ENCODE data around the gene STRAP.
A peak's percentile ranks its signal among the peaks of the same experiment; 100 is the strongest.
"Not testable (repeated sequence)": the region's sequence is repeated elsewhere in the genome, so short reads cannot be mapped to it uniquely, and the experiment has no call there.

STRAP gene

DNA sequence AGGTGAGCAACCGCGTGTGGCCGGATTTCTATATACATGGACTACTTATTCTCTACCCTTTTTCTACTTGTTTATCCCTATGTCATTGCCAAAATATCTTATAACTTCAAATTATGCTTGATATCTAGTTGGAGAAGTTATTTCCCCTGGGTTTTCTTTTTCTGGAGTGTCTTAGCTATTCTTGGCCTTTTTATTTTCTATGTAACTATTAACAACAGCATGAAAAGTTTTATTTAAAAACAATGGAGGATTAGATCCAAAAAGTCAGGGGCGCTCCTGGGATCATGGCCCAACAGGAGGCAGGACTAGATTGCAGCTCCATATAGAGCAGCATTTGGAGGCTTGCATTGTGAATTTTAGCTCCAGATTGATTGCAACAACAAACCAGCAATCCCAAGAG, 8.6 kb upstream of the STRAP start:
- DNase-seq, result no peak

- DNase-seq, result not testable (repeated sequence)
These were observed 7.5 kb upstream of the STRAP start for GRCh38 chr12:15874556-15875145.

- DNase-seq, result no peak
These were observed 6.3 kb upstream of the STRAP start for GRCh38 chr12:15875863-15876262.

DNA sequence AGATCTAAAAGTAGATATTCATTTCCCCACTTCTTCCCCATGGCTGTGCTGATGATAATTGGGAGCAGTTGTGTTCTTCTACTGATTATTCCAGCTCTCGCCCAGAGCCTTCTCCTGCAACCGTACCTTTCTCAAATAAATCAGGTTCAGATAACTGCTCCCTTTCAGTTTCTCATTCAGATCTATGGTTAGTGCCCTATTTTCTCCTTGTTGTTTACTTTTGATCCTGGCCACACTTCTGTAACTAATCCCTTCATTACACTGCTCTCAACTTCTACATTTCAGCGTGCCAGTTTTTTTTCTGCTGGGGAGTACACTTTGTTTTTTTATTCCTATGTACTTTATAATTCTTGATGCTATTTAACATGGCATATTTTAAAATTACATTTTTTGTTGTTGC, 2.8 kb upstream of the STRAP start:
- no peak for DNase-seq

DNA sequence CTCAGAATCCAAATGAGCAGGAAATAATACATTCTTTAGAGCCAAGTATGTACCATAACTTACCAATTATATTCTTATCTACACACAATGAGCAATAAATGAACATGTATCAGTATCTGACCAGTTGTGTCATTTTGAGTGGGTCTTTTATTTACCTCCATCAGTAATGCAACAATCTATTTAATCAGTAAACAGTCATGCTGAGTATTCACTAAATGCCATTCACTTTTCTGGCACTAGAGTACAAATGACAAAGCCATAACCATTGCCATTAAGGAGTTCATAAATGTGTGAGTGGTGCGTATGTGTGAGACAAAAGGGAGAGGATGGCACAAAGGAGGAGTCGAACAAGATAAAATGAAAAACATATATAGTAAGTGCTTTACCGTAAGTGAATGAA, 1.5 kb upstream of the STRAP start:
- no peak for DNase-seq

- no peak for DNase-seq
These were observed 1.3 kb downstream of the STRAP start for GRCh38 chr12:15883536-15883935.

GRCh38 chr12:15886372-15887042, 4.3 kb downstream of the STRAP start:
- DNase-seq, result no peak

GRCh38 chr12:15887043-15887817, 5.0 kb downstream of the STRAP start:
- DNase-seq, result no peak

DNA sequence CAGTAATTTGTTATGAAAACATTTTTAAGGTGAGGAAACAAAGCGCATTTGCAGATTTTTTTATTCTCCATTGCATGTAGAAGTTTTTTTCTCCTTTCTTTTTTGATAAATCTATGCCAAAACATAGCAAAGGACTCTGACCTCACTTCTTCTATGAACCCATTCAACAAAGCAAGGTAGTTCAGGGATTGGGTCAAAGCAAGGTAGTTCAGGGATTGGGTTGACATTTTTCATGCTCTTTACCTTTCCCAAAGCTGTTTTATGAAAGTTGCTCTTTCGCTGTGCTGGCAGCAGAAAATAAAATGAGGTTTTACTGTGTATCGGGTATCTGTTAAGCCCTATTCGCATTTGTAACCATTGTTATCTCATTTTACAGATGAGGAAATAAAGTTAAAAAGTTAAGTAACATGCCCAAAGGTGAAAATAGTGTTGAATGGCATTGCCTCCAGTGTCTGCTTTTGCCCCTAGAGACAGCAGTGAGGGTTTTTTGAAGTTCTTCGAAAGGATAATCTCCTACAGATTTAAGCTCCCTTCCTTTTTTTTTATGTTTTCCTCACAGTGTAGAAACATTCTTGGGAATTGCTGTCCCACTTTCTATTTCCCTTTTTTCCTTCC, 10.6 kb downstream of the STRAP start:
- DNase-seq, result no peak

- DNase-seq, result no peak
These were observed 11.1 kb downstream of the STRAP start for GRCh38 chr12:15893260-15893659.

GRCh38 chr12:15896867-15897266, 14.7 kb downstream of the STRAP start:
- DNase-seq, result no peak

GRCh38 chr12:15897433-15897832, 15.2 kb downstream of the STRAP start:
- DNase-seq, result no peak

DNA sequence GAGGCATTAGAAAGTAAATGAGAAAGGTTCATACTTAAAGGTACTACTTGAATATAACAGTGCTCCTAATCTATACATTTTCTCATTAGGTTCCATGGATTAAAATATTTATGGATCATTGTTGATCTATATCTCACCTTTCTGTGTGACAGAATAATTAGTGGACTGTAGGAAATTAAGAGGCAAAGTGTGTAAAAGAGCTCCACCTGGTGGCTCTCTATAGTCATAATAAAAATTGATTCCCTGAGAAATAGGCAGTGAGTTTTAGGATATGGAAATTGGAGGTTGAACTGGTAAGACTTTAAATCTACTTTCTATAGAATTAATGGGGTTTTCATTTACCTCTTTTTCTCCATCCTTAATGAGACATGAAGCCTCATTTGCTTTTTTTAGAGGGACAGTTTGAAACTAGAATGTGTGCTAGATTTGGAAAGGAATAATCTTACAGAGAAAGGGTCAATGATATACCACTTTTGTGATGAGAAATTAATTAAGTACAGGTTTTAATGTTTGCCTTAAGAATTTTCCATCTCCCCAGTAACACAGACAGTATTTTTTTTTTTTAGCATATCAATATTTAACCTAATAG, 17.2 kb downstream of the STRAP start:
- DNase-seq, result peak; percentile 17 to 44

DNA sequence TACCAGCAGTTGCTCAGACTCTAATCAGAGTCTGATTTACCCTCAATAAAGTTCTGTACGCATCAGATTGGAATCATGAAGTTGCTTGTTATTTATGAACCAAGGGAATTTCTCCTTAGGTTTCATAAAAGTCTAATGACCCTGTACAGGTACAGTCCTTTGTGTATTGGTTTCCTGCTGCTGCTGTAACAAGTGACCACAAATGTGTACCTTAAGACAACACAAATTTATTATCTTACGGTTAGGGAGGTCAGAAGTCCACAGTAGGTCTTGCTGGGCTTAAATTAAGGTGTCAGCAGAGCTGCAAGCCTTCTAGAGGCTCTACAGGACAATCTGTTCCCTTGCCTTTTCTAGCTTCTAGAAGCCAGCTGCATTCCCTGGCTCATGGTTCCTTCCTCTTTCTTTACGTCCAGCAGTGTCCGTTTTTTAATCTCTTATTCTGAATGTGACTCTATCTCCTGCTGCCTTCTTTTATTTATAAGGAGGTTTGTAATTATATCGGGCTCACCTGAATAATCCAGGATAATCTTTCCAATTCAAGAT, 22.3 kb downstream of the STRAP start:
- DNase-seq, result no peak

- no peak for DNase-seq
These were observed 28.3 kb downstream of the STRAP start for GRCh38 chr12:15910468-15910863.

DNA sequence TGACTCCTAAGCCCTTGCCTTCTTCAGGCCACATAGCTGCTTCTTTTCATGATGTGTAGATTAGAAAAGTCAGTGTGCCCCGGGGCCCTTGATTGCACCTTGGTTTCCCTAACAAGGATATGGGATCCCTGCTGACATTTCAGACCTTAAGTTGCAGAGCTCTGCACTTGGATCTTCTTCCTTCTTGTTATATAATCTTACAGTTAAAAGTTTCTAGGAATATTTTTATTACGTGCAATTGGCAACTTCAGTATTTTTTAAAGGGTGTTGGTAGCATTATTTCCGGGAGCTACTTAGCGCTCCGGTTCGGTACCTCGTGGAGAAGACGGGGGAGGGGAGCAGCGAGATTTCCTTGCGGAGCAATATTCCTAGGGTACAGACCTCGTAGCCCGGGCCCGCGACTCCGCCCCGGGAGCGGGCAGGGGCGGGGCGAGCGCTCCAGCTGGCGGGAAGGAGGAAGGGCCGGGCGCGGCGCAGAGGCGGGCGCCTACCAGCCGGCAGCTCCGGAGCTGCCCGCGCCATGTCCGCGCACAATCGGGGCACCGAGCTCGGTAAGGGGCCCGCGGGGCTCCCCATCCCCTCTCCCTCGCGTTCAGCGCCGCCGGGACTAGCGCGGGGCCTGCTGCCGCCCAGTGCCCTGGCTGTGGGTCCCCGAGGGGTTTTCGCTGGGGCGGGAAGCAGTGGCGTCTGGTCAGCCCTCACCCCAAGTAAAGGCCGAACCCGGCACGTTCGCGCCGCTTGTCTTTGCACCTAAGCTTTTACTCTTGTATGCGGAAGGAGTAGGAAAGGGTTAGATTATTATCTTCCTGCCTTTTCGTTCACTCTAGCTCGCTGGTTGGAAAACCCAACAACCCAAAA, 28.9 kb downstream of the STRAP start, which contains the start of gene DERA:
TSS of gene DERA (plus strand) at position 469 of the 858 bp plus-strand sequence. CDS start at position 521, 52 bp downstream.
- DNase-seq, result peak; percentile 72 to 77

- not testable (repeated sequence) for DNase-seq
These were observed 29.7 kb downstream of the STRAP start for GRCh38 chr12:15911931-15912330.

- not testable (repeated sequence) for DNase-seq
These were observed 31.9 kb downstream of the STRAP start for GRCh38 chr12:15914131-15914530.

DNA sequence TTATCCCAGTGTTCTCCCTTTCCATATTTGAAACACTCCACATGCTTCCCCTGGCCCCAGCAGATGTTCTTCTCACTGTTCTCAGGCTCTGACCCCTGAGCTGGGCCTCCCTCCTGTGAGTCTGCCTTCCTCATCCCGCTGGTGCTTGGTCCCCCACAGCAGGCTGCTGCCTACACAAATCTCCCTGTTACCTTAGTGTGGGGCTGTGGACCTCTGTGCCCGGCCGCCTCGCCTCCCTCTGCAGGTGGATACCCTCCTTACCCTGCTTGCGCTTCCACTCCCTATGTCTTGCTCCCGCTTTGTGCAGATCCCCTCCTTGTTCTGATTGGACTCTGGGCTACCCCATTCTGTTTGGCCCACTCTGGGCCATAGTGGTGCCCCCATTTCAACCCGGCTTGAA, 35.9 kb downstream of the STRAP start:
- no peak for DNase-seq

DNA sequence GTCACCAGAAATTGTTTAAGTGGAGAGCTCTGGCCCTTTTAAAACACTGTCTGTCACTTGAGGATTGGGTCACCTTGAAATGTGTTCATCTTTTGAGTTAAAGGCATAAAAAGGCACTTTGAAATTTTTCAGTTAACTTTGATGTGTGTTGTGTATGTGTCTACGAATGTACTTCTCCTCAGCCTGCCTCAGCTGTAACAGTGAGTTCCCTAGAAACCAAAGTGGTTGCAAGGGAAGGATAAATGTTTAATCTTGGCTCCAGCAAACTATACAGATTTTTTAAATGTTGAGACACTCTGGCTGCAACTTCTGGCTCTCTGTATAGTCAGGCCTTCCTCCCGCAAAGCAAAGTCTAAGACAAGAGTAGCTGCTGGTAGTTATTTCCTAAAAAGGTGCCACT, 37.2 kb downstream of the STRAP start:
- DNase-seq, result no peak

DNA sequence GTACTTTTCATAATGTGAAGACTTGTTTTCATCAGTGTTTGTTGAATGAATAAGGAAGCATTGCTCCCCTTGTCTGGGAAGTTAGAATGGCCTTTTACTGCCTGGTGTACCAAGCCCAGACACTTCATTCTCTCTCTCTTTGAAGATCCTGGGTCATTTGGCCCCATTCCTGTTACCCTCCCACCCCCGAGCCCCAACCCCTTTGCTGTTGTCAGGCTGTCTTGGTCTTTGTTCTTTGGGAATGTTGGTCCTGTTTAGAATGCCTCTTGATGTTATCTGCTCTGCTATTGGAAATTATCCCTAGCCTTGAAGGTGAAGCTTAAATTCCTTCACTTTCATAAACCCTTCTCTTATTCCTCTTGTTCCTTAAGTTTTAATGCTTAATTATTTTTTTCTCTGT, 42.8 kb downstream of the STRAP start:
- DNase-seq, result no peak

- DNase-seq, result peak; percentile 55 to 91
These were observed 46.2 kb downstream of the STRAP start for GRCh38 chr12:15928346-15928745.

Measured in inflammatory macrophage treated with lipopolysaccharide for 1 hour (primary cell).